ENCODE measurements around the gene PTMS.

DNA sequence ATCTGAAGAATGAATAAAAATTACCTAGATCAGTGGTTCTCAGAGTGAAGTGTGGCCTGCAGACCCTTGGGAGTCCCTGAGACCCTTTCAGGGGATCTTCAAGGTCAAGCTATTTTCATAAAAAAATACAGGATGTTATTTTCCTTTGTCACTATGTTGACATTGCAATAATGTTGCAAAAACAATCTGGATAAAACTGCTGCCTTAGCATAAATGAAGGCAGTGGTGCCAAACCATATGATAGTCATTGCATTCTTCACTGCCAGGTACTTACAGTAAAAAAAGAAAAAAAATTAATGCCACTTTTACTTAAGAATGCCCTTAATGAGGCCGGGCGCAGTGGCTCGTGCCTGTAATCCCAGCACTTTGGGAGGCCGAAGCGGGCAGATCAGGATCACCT lies 21.1 kb downstream of the PTMS start:
- TF ChIP-seq CTCF (IDR thresholded peaks at IDR 0.05) (no peak), EZH2 (IDR thresholded peaks at IDR 0.05) (no peak), EZH2phosphoT487 (IDR thresholded peaks at IDR 0.05) (no peak)

Measured in neural progenitor cell (in vitro differentiated cells).